Hair follicular keratinocyte (primary cell): ENCODE data around the gene FAM217B. TPM values are rescaled to one million over a fixed set of nuclear protein-coding genes. Genes with fewer than 3 reads are reported as not detected.

Source experiments
- total RNA-seq: library from RNA; depleted of rRNA; stranded (reverse); fragments of >200 nt; gene quantifications from 2 replicates; pipeline ENCODE4 v1.2.3, GENCODE V29; 2015

The FAM217B gene
- 6.3 and 8.0 TPM in 2 replicates for total RNA-seq

GRCh38 chr20:59940129-59940955 lies at the start of gene FAM217B, which contains the start of gene PPP1R3D:
Gene FAM217B (plus strand): TSS chr20:59940389. CDS start chr20:59943944, 3,555 bp downstream.
Gene PPP1R3D (minus strand): TSS chr20:59940305. CDS start chr20:59939931, 374 bp downstream.

GRCh38 chr20:59933296-59933848 lies 6.8 kb upstream of the FAM217B start, which contains the start of gene SYCP2:
Gene SYCP2 (minus strand): TSS chr20:59933637. CDS start chr20:59922413, 11,224 bp downstream.

GRCh38 chr20:59958123-59958522 lies 17.9 kb downstream of the FAM217B start, which contains the start of gene CDH26:
Gene CDH26 (plus strand): TSS chr20:59958423. CDS start chr20:59958727, 304 bp downstream.

Other genes with a start within 250 kb of the FAM217B start
- 0.04 and 0.16 TPM in 2 replicates for gene SYCP2, start 6.8 kb upstream of the FAM217B start, total RNA-seq
- 6.1 and 6.2 TPM in 2 replicates for gene PPP1R3D, start 84 bp upstream of the FAM217B start, total RNA-seq
- 0.47 and 1.2 TPM in 2 replicates for gene CDH26, start 18.0 kb downstream of the FAM217B start, total RNA-seq